Suppressor macrophage treated with lipopolysaccharide for 1 hour (primary cell): ENCODE measurements around the gene C2CD4C.
A peak's percentile ranks its signal among the peaks of the same experiment; 100 is the strongest.
"Not testable (repeated sequence)": the region's sequence is repeated elsewhere in the genome, so short reads cannot be mapped to it uniquely, and the experiment has no call there.

Source experiments
- DNase-seq, 3 donors: peaks; one replicate each; pipeline ENCODE4 v3.0.0-alpha.2; 2020 to 2022

The C2CD4C gene

GRCh38 chr19:408902-409515 lies at the start of gene C2CD4C:
Gene C2CD4C (minus strand): TSS chr19:409147. CDS start chr19:408361, 786 bp downstream.
- peak in 2 of 3 donors; percentile 22 to 54 for DNase-seq

- no peak for DNase-seq
Measured at GRCh38 chr19:458091-459042, 49.4 kb upstream of the C2CD4C start.

GRCh38 chr19:457636-458035 lies 48.7 kb upstream of the C2CD4C start:
- DNase-seq, result no peak

- DNase-seq, result no peak
Measured at GRCh38 chr19:456547-457110, 47.7 kb upstream of the C2CD4C start.

GRCh38 chr19:455851-456546 lies 47.1 kb upstream of the C2CD4C start:
- DNase-seq, result no peak

- no peak for DNase-seq
Measured at GRCh38 chr19:455031-455705, 46.2 kb upstream of the C2CD4C start.

GRCh38 chr19:453606-454005 lies 44.7 kb upstream of the C2CD4C start:
- no peak for DNase-seq

- DNase-seq, result no peak
Measured at GRCh38 chr19:452829-453228, 43.9 kb upstream of the C2CD4C start.

- DNase-seq, result not testable (repeated sequence)
Measured at GRCh38 chr19:450912-451481, 42.0 kb upstream of the C2CD4C start.

- no peak for DNase-seq
Measured at GRCh38 chr19:449916-450315, 41.0 kb upstream of the C2CD4C start.

- no peak for DNase-seq
Measured at GRCh38 chr19:447816-448560, 39.0 kb upstream of the C2CD4C start.

- no peak for DNase-seq
Measured at GRCh38 chr19:447064-447426, 38.1 kb upstream of the C2CD4C start.

GRCh38 chr19:444677-445210 lies 35.8 kb upstream of the C2CD4C start:
- DNase-seq, result no peak

- no peak for DNase-seq
Measured at GRCh38 chr19:443005-443404, 34.1 kb upstream of the C2CD4C start.

- DNase-seq, result no peak
Measured at GRCh38 chr19:442085-442484, 33.1 kb upstream of the C2CD4C start.

GRCh38 chr19:441213-441836 lies 32.4 kb upstream of the C2CD4C start:
- DNase-seq, result no peak

- no peak for DNase-seq
Measured at GRCh38 chr19:440391-441212, 31.7 kb upstream of the C2CD4C start.

- no peak for DNase-seq
Measured at GRCh38 chr19:439167-439900, 30.4 kb upstream of the C2CD4C start.

- DNase-seq, result no peak
Measured at GRCh38 chr19:438416-438958, 29.5 kb upstream of the C2CD4C start.
